Ishikawa (cell line): ENCODE data around the gene HTD2.

Source experiments
- CEBPB ChIP-seq: IDR thresholded peaks from 2 replicates; pipeline ENCODE4 v1.6.1; 2012
- CREB1 ChIP-seq: IDR thresholded peaks from 2 replicates; pipeline ENCODE4 v1.6.1; 2012; ENCODE audit warnings: low read depth
- EGR1 ChIP-seq: IDR thresholded peaks from 2 replicates; pipeline ENCODE4 v1.6.1; 2012
- EP300 ChIP-seq: IDR thresholded peaks from 2 replicates; pipeline ENCODE4 v1.6.1; 2012; ENCODE audit warnings: borderline replicate concordance
- FOXM1 ChIP-seq: IDR thresholded peaks from 2 replicates; pipeline ENCODE4 v1.6.1; 2012; ENCODE audit warnings: low read depth, borderline replicate concordance
- NFIC ChIP-seq: IDR thresholded peaks from 2 replicates; pipeline ENCODE4 v1.6.1; 2012
- RAD21 ChIP-seq: IDR thresholded peaks from 2 replicates; pipeline ENCODE4 v1.6.1; 2012; ENCODE audit warnings: low read depth
- REST ChIP-seq: IDR thresholded peaks from 2 replicates; pipeline ENCODE4 v1.6.1; 2012; ENCODE audit warnings: low read depth, mild to moderate bottlenecking
- TAF1 ChIP-seq: IDR thresholded peaks from 2 replicates; pipeline ENCODE4 v1.6.1; 2012; ENCODE audit warnings: low read depth, mild to moderate bottlenecking
- TCF12 ChIP-seq: IDR thresholded peaks from 2 replicates; pipeline ENCODE4 v1.6.1; 2012; ENCODE audit warnings: low read depth
- TEAD4 ChIP-seq: IDR thresholded peaks from 2 replicates; pipeline ENCODE4 v1.6.1; 2012
- YY1 ChIP-seq: IDR thresholded peaks from 2 replicates; pipeline ENCODE4 v1.6.1; 2012; ENCODE audit warnings: low read depth
- ZBTB7A ChIP-seq: IDR thresholded peaks from 2 replicates; pipeline ENCODE4 v1.6.1; 2012; ENCODE audit warnings: low read depth
- TF ChIP-seq, protein P1 (sequence below): IDR thresholded peaks from 2 replicates; pipeline ENCODE4 v1.6.1; 2012
- TF ChIP-seq, protein P2 (sequence below): IDR thresholded peaks from 2 replicates; pipeline ENCODE4 v1.6.1; 2012

HTD2 gene

GRCh38 chr3:58305882-58306711, at the start of gene HTD2, which contains the start of gene RPP14:
TSS of gene HTD2 (plus strand) at chr3:58306520. CDS start at chr3:58317614, 11,094 bp downstream.
TSS of gene RPP14 (plus strand) at chr3:58306245. CDS start at chr3:58310330, 4,085 bp downstream.
- TF ChIP-seq, protein P1, sequence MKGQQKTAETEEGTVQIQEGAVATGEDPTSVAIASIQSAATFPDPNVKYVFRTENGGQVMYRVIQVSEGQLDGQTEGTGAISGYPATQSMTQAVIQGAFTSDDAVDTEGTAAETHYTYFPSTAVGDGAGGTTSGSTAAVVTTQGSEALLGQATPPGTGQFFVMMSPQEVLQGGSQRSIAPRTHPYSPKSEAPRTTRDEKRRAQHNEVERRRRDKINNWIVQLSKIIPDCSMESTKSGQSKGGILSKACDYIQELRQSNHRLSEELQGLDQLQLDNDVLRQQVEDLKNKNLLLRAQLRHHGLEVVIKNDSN: no peak
- TF ChIP-seq TCF12 (peak; percentile 58), EP300 (0 out of 2 replicates have a peak, but pooled peaks have one; percentile 21), CEBPB (no peak), ZBTB7A (peak; percentile 82; the same call in 1 of the 2 replicates), YY1 (peak; percentile 21; the same call in 1 of the 2 replicates), CREB1 (peak; percentile 89), NFIC (0 out of 2 replicates have a peak, but pooled peaks have one; percentile 5), RAD21 (peak; percentile 44; the same call in 1 of the 2 replicates), FOXM1 (no peak), TAF1 (peak; percentile 80)
- TF ChIP-seq, protein P2, sequence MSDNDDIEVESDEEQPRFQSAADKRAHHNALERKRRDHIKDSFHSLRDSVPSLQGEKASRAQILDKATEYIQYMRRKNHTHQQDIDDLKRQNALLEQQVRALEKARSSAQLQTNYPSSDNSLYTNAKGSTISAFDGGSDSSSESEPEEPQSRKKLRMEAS: peak; percentile 76

DNA sequence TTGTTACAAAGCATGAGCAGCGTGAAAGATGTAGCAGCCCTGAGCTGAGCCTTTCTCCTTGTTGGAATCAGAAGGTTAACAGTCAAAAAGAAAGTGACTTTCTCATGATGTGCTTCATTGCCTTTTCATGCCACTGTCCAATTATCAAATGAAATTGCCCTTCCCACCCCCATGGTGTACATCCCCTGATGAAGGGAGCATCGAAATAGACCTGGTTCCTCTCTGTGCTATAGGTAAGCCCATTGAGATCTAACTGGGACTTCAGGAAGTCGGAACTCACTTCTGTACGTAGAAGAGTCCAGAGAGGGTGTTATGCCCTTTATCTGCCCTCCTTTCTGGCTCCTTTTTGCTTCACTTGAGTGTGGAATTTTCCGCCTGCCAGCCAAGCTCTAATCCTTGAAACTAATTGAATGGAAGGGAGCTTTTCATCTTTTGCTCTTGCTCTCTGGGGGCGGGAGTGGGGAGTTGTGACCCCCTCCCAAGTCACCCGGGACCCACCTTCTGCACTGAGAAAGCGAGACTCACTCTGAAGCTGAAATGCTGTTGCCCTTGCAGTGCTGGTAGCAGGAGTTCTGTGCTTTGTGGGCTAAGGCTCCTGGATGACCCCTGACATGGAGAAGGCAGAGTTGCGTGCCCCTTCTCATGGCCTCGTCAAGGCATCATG, 47.8 kb upstream of the HTD2 start:
- no peak for TF ChIP-seq CEBPB
- no peak for TF ChIP-seq ZBTB7A
- TF ChIP-seq REST: no peak
- no peak for TF ChIP-seq TAF1
- no peak for TF ChIP-seq FOXM1
- TF ChIP-seq, protein P2: no peak

GRCh38 chr3:58260261-58260731, 46.0 kb upstream of the HTD2 start:
- TF ChIP-seq TEAD4 (no peak), EP300 (no peak), CEBPB (no peak), REST (no peak), FOXM1 (no peak), TCF12 (no peak), YY1 (no peak), ZBTB7A (no peak)
- TF ChIP-seq, protein P2: no peak

GRCh38 chr3:58260733-58261132, 45.6 kb upstream of the HTD2 start:
- TF ChIP-seq CEBPB (no peak), TCF12 (no peak), EGR1 (no peak), TEAD4 (no peak)
- TF ChIP-seq, protein P2: no peak

DNA sequence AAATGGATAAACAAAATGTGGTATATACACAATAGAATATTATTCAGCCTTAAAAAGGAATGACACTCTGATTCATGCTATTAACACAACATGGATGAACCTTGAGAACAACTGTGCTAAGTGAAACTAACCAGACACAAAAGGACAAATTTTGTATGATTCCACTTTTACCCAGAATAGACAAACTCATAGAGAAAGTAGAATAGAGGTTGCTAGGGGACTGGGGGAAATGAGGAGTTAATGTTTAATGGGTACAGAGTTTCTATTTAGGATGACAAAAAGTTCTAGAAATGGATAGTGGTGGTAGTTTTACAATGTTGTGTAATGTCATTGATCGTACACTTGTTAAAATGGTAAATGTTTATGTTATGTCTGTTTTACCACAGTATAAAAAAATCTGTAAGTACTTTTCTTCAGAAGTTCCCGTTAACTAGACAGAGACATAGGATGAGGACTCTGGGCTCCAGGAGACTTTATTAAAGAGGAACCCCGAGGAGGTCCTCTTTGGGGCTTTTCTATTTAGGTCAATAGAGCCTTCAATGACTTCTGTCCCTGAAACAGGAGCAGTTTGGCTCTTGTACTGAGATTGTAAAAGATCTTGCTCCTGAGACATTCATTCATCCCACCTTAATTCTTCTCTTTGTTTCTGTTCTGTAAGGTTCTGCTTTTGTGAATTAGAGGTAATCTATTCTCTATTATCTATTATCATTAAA, 44.2 kb upstream of the HTD2 start:
- TF ChIP-seq EP300 (no peak), TAF1 (no peak), EGR1 (no peak), TEAD4 (no peak), ZBTB7A (no peak), NFIC (no peak), CEBPB (no peak), RAD21 (no peak), YY1 (no peak)
- TF ChIP-seq, protein P2: no peak
- TF ChIP-seq, protein P1: no peak
